CD4-positive, alpha-beta T cell treated with Interleukin-4 for 1 hour (primary cell): ENCODE measurements around the gene ELP6.
A peak's percentile ranks its signal among the peaks of the same experiment; 100 is the strongest.
"Not testable (repeated sequence)": the region's sequence is repeated elsewhere in the genome, so short reads cannot be mapped to it uniquely, and the experiment has no call there.

Experiments used
- DNase-seq, 2 donors: peaks; one replicate each; pipeline ENCODE4 v3.0.0-alpha.2; 2020 to 2022

ELP6 gene

GRCh38 chr3:47505267-47505666 is 8.2 kb downstream of the ELP6 start:
- not testable (repeated sequence) for DNase-seq

GRCh38 chr3:47504113-47504512 is 9.4 kb downstream of the ELP6 start:
- DNase-seq, result no peak

- DNase-seq, result no peak
These were observed 10.5 kb downstream of the ELP6 start for GRCh38 chr3:47503033-47503432.

- no peak for DNase-seq
These were observed 16.6 kb downstream of the ELP6 start for GRCh38 chr3:47496892-47497291.

GRCh38 chr3:47495886-47496285 is 17.6 kb downstream of the ELP6 start:
- DNase-seq, result no peak

GRCh38 chr3:47495111-47495510 is 18.4 kb downstream of the ELP6 start:
- no peak for DNase-seq

GRCh38 chr3:47491777-47492176 is 21.7 kb downstream of the ELP6 start:
- no peak for DNase-seq

DNA sequence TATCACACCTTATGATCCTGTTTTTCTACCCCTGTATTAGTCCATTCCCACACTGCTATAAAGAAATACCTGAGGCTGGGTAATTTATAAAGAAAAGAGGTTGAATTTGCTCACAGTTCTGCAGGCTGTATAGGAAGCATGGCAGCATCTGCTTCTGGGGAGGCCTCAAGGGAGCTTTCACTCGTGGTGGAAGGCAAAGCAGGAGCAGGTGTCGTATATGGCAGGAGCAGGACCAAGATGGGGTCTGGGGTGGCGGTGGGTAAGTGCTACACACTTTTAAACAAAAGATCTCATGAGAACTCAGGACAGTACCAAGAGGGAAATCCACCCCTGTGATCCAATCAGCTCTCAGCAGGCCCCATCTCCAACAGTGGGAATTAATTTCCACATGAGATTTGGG is 22.3 kb downstream of the ELP6 start:
- no peak for DNase-seq

GRCh38 chr3:47487265-47487664 is 26.2 kb downstream of the ELP6 start:
- DNase-seq, result no peak

DNA sequence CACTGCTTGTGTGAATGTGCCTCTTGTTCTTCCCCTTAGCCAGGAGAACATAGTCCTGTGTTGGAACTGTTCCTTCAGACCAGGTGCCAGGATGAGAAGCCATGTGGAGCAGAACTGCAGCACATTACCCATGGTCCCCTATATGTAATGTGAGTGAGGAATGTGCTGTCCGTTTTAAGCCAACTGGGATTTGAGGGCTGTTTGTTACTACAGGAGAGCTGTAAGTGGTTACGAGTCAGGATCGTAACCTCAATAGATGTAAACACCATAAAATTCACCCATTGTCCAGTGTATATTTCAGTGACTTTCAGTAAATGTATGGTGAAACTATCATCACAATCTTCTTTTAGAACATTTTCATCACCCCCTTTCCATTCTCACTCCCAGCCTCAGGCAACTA is 27.7 kb downstream of the ELP6 start:
- DNase-seq, result no peak

GRCh38 chr3:47482366-47482765 is 31.1 kb downstream of the ELP6 start:
- no peak for DNase-seq

DNA sequence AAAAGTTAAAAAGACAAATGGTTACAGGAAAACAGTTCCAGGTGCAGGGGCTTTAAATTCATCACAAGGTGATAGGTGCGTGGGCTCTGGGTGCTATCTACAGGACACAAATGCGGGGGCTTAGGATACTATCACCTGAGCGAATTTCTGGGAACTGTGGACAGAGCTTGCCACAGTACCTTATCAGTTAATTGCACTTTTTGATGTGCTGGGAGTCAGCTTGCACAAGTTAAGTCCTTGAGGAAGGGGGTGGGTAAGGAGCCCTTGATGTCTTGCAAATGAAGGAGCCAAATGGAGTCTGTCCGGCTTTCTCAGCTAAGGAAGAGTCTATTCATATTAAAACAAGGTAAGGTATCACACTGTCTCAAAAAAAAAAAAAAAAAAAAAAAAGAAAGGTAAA is 31.7 kb downstream of the ELP6 start:
- not testable (repeated sequence) for DNase-seq

- DNase-seq, result not testable (repeated sequence)
These were observed 33.2 kb downstream of the ELP6 start for GRCh38 chr3:47480267-47480666.

GRCh38 chr3:47479826-47480160 is 33.7 kb downstream of the ELP6 start:
- DNase-seq, result no peak

DNA sequence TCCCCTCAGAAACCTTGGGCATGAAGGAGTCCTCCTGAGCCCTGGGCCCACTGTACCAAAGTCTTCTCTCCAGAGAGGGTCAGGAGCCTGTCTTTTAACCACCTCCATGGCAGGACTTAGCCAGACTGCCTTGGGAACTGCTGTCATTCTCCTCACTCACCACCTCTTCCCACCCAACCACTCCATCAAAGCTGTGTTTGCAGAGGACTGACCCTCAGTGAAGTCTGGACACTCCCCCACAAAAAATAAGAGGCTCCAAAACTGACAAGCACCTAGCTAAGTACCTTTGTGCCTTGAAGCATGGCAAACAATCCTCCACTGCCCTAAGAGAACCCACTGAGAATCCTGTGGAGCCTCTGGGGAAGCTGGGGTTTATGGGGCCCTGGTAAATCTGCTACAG is 35.5 kb downstream of the ELP6 start:
- no peak for DNase-seq

DNA sequence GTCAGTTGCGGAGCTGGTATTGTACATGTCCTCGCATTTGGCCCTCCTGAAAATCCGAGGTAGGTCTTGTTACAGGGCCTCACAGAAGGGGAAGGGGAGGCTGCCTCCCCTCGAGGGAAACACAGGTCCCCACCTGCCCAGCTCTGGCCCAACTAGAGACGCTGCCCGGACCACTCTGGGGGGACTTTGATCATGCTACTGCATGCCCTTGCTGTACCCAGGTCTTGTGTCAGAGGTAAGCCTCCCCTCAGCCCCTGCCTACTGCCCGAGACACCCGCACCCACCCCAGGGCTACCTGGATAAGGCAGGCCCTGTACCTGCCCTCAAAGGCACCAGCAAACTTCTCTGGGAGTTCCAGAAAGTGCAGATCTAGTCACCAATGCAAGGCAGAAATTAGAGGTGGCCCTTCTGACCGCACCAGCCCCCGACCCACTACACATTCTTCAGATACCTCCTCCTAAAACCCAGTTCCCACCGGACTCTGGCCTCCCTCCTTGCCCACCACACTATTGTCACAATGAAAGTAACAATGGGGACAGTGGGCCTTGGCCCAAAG is 36.8 kb downstream of the ELP6 start:
- no peak for DNase-seq

DNA sequence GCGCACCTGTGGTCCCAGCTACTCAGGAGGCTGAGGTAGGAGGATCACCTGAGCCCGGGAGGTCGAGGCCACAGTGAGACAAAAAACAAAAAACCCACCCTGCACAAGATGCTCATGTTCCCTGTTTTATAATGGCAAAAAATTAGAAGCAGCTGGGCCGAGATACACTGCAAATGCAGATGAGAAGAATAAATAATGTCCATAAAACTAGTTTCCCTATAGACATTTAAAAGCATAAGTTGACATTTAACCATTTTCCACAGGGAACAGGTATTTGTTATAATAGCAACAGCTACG is 37.2 kb downstream of the ELP6 start:
- DNase-seq, result no peak

DNA sequence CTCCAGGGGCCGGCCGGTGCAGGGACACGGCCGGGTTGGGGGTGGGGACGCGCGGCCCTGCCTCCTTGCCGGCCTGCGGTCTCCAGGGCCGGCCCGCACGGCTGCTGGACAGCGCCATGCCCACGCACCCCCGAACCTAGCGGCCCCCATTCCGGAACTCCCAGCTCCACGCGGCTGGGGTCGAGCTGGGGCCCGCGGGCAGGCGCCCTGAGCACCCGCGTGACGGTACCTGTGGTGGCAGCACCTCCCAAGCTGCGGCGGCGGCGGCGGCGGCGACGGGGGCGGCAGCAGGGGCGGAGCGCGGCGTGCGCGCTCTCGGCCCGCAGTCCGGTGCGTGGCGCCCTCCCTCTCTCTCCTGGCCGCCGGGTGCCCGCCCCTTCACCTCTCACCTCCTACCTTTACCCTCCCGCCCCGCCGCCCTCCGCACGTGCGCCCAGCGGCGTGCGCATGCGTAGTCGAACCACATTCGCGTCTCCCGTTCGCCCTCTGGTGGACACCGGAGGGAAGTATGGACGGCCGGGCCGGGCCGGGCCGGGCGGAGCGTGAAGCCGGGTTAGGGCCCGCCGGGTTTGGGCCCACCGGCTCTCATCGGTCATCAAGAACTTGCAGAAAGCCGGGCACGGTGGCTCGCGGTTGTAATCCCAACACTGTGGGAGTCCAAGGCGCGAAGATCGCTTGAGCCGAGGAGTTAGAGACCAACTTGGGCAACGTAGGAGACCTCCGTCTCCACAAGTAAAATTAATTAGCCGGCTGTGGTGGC is 37.8 kb downstream of the ELP6 start, which contains the start of gene SCAP:
Gene SCAP, minus strand, starts transcription at position 372 of the 760 bp plus-strand sequence. CDS start 32,948 bp downstream, outside the sequence.
- DNase-seq, result peak; percentile 95

GRCh38 chr3:47475029-47475569 is 38.4 kb downstream of the ELP6 start:
- DNase-seq, result no peak

DNA sequence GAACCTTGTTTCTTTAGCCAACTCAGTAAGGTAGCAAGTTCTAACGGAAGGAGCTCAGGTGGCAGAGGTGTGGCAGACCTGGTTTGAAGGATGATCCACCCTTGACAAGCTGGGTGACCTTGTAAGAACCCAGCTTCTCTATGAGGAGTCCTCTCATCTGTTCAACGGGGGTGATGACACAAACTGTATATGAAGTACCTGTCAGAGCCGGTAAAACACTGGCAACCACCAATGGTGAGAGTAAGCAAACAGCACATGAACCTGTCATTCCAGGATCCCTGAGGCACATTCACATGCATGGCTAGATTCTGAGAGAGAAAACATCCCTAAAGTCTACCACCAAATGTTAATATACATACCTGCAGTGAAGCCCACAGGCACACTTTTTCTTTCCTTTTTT is 40.1 kb downstream of the ELP6 start:
- no peak for DNase-seq

DNA sequence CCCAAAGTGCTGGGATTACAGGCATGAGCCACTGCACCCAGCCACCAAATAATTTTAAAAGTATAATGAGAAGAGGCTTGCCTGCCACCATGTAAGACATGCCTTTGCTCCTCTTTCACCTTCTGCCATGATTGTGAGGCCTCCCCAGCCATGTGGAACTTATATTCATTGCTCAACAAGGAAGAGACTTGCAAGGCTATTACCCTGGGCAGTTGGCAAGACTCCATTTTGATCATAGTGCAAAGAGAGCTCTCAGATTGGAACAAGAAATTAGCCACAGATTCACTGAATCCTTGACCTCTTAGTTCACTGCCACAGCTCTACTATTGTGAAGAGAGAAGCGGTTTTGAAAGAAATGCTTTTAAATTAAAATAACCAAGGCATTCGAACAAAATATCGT is 43.9 kb downstream of the ELP6 start:
- no peak for DNase-seq

GRCh38 chr3:47468315-47468714 is 45.2 kb downstream of the ELP6 start:
- DNase-seq, result not testable (repeated sequence)

DNA sequence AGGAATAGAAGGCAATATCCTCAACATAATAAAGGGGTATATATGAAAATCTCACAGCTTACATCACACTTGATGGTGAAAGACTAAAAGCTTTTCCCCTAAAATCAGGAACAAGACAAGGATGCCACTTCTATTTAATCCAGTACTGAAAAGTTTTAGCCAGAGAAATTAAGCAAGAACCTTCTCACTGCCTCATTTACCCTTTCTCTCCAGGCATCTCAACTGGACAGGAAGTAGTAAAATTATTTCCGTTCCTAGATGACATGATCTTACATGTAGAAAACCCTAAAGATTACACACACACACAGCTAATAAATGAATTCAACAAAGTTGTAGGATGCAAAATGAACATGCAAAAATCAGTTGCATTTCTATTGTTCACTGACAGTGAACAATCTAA is 48.9 kb downstream of the ELP6 start:
- DNase-seq, result no peak

DNA sequence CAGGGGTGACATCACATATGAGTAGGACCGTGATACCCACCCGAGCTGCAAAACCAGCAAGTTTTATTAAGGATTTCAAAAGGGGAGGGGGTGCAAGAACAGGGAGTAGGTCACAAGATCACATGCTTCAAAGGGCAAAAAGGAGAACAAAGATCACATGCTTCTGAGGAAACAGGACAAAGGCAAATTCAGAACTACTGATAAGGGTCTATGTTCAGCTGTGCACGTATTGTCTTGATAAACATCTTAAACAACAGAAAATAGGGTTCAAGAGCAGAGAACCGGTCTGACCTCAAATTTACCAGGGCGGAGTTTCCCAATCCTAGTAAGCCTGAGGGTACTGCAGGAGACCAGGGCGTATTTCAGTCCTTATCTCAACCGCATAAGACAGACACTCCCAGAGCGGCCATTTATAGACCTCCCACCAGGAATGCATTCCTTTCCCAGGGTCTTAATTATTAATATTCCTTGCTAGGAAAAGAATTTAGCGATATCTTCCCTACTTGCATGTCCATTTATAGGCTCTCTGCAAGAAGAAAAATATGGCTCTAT is 53.9 kb downstream of the ELP6 start:
- DNase-seq, result not testable (repeated sequence)

DNA sequence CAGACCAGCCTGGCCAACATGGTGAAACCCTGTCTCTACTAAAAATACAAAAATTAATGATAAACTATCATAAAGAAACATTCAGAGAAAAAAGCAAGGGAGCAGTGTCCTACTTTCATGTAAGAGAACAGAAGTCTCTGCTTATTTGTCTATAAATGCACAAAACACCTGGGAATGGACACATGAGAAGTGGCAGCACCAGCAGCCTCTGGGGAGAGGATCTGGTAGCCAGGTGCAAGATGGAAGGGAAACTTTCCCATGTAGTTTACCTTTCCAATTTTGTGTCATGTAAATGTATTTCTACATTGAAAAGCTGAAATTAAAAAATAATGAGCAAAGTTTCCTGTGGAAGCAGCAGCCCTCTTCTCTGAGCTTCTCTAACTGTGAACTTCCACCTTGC is 56.5 kb downstream of the ELP6 start:
- DNase-seq, result no peak
